MG63 (cell line): Measurements from ENCODE around the gene AGTPBP1. TPM values are rescaled to one million over a fixed set of nuclear protein-coding genes. Genes with fewer than 3 reads are reported as not detected.

ENCODE experiments used
- DNase-seq: peaks from one replicate; pipeline ENCODE4 v3.0.0-alpha.2; 2020
- H3K27me3 ChIP-seq: fragments of 250-450 bp; sonication (Bioruptor Pico); 2 replicates; pipeline ENCODE4 v1.5.1; 2020; ENCODE audit warnings: mild to moderate bottlenecking, moderate library complexity
- H3K36me3 ChIP-seq: fragments of 250-450 bp; sonication (Bioruptor Pico); 2 replicates; pipeline ENCODE4 v1.5.1; 2020; ENCODE audit warnings: mild to moderate bottlenecking, moderate library complexity
- H3K4me3 ChIP-seq: fragments of 250-450 bp; sonication (Bioruptor Pico); 2 replicates; pipeline ENCODE4 v1.5.1; 2020; ENCODE audit warnings: mild to moderate bottlenecking, moderate library complexity
- H3K9me3 ChIP-seq: fragments of 250-450 bp; sonication (Bioruptor Pico); 2 replicates; pipeline ENCODE4 v1.5.1; 2020; ENCODE audit warnings: mild to moderate bottlenecking, moderate library complexity
- total RNA-seq: library from RNA; depleted of rRNA; stranded (reverse); fragments of >200 nt; shearing (Covaris generic); gene quantifications from 2 replicates; pipeline ENCODE4 v1.2.3, GENCODE V29; 2014; ENCODE audit warnings: low replicate concordance

Gene AGTPBP1
- total RNA-seq, 1 experiment from 2014 or later: 13.0 TPM

GRCh38 chr9:85533538-85533937 is 208.2 kb downstream of the AGTPBP1 start:
- no peaks in the 10 kb centered on the region for H3K36me3 ChIP-seq
- H3K9me3 ChIP-seq: no peaks in the 10 kb centered on the region
- no peak for DNase-seq
- H3K4me3 ChIP-seq: no peak overlapping the region
- H3K27me3 ChIP-seq: no peaks in the 10 kb centered on the region

DNA sequence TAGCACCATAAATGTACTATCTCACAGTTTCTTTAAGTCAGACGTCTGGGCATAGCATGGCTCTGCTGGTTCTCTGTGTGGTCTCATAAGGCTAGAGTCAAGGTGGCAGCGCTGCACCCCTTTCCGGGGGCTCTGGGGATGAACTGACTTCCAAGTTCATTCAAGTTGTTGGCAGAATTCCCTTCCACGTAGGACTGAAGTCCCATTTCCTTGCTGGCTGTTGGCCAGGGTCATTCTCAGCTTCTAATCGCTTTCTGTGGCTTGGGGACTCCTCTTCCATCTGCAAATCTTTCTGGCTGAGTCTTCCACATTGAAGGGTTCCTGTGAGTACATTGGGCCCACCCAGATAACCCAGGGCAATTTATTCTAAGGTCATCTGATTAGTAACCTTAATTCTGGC is 211.0 kb downstream of the AGTPBP1 start:
- Histone ChIP-seq H3K27me3 (no peaks in the 10 kb centered on the region), H3K36me3 (no peaks in the 10 kb centered on the region), H3K9me3 (no peaks in the 10 kb centered on the region), H3K4me3 (no peak overlapping the region)
- no peak for DNase-seq

DNA sequence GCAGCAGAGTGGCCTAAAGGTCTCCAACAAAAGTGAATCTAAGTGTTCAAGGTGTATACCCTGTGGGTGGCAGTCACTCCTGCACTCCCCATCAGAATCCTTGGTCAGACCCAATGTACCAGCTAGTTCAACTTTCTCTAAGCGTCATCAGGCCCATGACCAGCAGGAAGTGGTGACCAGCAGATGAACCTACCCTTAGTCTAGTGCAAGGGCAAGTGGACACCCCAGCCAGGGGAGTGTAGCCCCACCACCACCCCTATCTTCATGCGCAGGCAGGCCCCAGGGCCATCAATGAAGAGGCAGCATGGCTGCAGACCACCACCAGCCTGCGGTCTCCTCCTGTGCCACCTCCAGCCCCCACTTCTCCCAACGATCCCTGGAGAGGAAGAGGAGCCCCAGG is 213.1 kb downstream of the AGTPBP1 start:
- H3K4me3 ChIP-seq: no peak overlapping the region
- H3K9me3 ChIP-seq: no peaks in the 10 kb centered on the region
- no peaks in the 10 kb centered on the region for H3K36me3 ChIP-seq
- no peak for DNase-seq
- no peaks in the 10 kb centered on the region for H3K27me3 ChIP-seq

- H3K4me3 ChIP-seq: no peak overlapping the region
- no peaks in the 10 kb centered on the region for H3K36me3 ChIP-seq
- H3K9me3 ChIP-seq: no peaks in the 10 kb centered on the region
- no peak for DNase-seq
- no peaks in the 10 kb centered on the region for H3K27me3 ChIP-seq
Observed at GRCh38 chr9:85528142-85528541, 213.6 kb downstream of the AGTPBP1 start.

DNA sequence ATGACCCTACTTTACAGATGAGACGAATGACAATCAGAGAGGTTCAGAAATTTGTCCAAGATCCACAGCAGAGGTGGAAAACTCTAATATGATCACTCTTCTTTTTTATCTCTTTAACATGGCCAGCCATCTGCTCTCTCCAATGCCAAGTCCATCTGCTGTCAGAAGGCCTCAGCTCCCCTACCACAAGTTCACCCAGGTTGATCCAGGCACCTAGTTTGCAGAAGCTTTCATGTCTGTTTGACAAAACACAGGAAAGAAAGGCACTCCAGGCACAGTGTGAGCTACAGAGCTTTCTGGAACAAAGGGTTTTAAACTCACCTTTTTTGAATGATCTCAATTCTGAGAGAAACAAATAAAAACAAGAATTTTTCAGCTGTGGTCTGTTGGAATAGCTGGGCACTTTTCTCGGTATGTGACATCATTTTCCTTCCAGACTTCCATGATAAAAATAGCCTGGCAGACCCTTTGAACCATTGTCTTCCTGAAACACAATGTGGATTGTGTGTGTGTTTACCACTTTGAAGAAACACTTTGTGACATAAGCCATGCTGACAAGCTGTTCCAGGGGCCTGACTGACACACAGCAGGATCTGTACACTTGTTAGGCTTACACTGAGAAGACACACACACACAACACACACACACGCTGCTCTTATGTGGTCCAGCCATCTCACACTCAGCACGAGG is 214.3 kb downstream of the AGTPBP1 start:
- no peaks in the 10 kb centered on the region for H3K27me3 ChIP-seq

GRCh38 chr9:85524531-85524930 is 217.2 kb downstream of the AGTPBP1 start:
- no peaks in the 10 kb centered on the region for H3K36me3 ChIP-seq
- H3K27me3 ChIP-seq: no peaks in the 10 kb centered on the region
- H3K4me3 ChIP-seq: no peak overlapping the region
- no peak for DNase-seq
- H3K9me3 ChIP-seq: no peaks in the 10 kb centered on the region

More for the DNA sequence above, 214.3 kb downstream of the AGTPBP1 start:
- Histone ChIP-seq H3K36me3 (no peaks in the 10 kb centered on the region), H3K4me3 (no peak overlapping the region), H3K9me3 (no peaks in the 10 kb centered on the region)
- DNase-seq: no peak

DNA sequence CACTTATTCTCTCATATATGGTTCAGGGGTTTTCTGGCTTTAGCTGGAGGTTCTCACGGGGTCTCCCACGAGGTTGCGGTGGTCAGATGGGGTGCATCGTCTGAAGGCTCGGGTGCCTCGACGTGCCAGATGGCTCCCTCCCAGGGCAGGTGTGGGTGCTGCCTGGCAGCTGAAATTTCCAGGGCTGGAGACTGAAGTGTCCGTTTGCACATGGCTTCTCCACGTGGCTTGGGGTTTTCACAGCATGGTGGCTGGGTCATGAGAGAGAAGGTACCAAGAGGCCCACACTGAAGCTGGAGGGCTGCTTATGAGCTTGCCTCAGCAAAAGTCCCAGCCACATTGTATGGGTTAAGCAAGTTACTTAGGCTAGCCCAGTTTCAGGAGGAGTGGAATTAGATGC is 218.6 kb downstream of the AGTPBP1 start:
- H3K27me3 ChIP-seq: no peaks in the 10 kb centered on the region
- H3K4me3 ChIP-seq: no peak overlapping the region
- no peaks in the 10 kb centered on the region for H3K36me3 ChIP-seq
- DNase-seq: no peak
- no peaks in the 10 kb centered on the region for H3K9me3 ChIP-seq

GRCh38 chr9:85522459-85523092 is 219.2 kb downstream of the AGTPBP1 start:
- Histone ChIP-seq H3K4me3 (no peak overlapping the region; the same call in 1 of the 2 replicates), H3K9me3 (no peaks in the 10 kb centered on the region), H3K27me3 (no peaks in the 10 kb centered on the region), H3K36me3 (no peaks in the 10 kb centered on the region)
- peak; percentile 19 for DNase-seq

DNA sequence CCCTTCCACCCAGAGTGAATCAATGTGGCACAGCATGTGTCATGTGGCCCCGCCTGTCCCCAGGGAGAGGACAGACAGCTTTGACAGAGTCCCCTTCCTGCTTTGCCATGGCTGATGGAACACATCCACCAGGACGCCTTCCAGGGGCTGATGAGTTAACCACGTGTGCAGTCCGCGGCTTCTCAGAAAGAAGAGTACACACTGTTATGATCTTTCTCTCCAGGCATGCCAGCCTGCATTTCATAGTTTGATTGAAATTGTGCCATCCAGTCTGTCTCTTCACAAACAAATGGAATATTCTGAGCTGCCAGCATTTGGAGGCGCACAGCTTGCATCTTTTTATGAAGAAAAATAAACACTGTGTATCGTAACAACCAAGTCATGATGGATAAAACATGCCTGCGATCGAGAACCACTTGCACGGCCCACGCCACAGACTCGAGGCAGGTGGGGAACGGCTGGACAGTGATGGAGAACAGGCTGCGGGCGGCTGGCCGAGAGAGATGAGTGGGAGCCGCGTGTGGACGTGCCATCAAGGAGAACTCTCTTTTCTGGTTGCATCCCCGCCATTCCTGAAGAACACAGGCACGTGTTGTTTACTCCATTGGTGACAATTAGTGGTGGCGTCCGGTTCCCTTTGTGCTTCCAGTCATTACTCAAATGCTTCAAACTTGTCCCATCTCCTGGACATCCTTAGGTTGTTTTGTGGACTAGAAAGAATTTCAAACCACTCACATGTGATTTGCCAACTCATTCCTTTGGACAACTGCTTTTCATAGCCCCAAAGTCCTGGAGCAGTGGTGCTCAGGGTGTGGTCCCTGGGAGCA is 220.2 kb downstream of the AGTPBP1 start:
- H3K4me3 ChIP-seq: no peak overlapping the region
- no peaks in the 10 kb centered on the region for H3K36me3 ChIP-seq
- H3K27me3 ChIP-seq: no peaks in the 10 kb centered on the region
- DNase-seq: peak; percentile 64
- H3K9me3 ChIP-seq: no peaks in the 10 kb centered on the region

DNA sequence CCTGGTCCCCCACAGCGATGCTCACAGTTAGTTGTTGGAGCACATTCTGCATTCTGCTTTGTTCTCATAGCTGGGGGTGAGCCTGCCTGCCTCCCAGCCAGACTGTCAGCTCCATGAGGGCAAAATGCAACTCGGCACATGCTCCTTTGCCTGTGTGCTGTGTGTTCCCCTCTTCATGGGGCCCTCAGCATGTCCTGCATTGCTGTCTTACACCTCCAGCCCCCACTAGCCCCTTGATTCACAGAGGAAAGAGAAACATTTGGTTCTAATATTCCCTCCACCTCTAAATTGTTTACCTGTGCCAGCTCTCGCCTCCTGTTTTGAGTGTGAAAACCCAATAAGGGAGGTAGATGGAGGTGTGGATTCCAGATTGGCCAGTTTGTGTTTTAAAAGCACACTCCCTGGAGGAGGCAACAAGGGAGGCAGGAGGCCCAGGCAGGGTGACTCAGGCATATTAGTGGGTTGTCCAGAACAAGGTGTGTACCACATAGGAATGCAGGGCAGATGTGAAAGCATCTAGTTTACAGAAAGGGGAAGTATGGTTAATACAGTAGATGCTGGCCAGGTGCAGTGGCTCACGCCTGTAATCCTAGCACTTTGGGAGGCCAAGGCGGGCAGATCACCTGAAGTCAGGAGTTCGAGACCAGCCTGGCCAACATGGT is 224.6 kb downstream of the AGTPBP1 start:
- H3K36me3 ChIP-seq: no peaks in the 10 kb centered on the region
- peak; percentile 21 for DNase-seq
- no peak overlapping the region for H3K4me3 ChIP-seq
- no peaks in the 10 kb centered on the region for H3K9me3 ChIP-seq
- H3K27me3 ChIP-seq: no peaks in the 10 kb centered on the region

DNA sequence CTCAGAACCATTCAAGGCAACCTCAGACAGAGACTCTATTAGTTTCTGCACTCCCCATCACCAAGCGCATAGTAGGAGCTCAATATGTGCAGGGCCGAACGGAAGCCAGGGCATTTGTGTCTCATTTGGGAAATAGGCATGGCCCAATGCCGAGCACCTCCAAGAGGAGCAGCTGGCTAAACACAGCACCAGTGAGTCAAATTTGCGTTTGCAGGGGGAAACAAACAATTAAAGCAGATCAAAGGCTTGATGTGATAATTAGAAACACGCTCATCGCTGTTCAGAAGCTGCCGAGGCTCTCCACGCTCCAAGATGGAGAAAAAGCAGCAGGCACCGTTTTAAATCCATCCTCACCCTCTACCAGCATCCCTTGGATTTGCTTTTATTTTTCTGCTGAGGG is 225.3 kb downstream of the AGTPBP1 start:
- no peak for DNase-seq
- Histone ChIP-seq H3K4me3 (no peak overlapping the region), H3K36me3 (no peaks in the 10 kb centered on the region), H3K27me3 (no peaks in the 10 kb centered on the region), H3K9me3 (no peaks in the 10 kb centered on the region)

DNA sequence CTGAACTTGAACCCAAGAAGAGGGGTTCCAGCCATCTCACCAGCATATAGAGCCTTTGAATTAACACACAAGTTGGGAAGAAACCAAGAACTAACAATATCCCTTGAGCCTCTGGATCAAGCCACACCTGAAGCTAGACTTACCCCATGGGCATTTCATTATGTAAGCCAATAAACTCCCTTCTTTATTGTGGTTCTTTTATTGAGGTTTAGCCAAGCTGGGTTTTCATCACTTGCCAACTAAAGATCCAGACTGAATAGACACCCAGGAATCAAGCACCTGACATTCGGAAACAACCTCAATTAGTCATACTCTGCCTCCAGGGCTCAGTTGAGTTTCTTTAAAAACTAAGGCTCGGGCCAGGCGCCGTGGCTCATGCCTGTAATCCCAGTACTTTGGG is 226.7 kb downstream of the AGTPBP1 start:
- DNase-seq: no peak
- Histone ChIP-seq H3K4me3 (no peak overlapping the region), H3K27me3 (no peaks in the 10 kb centered on the region), H3K9me3 (no peaks in the 10 kb centered on the region), H3K36me3 (no peaks in the 10 kb centered on the region)

DNA sequence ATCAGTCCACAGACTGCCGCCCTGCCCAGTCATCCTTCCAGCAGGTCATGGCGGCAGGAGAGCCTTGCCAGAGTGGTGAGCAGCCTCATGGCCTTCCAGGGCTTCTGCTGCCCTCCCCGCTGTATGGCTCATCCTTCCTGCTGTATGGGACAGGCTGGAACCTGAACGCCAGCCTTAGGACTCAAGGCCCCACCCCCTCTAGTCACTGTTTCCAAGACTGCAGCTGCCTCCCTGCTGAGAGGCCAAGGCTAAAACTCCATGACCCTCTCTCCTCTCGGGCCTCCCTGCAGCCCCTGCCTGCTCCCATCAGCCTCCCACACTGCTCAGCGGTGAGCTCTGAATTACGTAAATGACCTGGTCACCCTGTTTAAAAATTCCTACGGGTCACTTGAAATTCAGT is 227.5 kb downstream of the AGTPBP1 start:
- no peaks in the 10 kb centered on the region for H3K9me3 ChIP-seq
- DNase-seq: peak; percentile 52
- H3K36me3 ChIP-seq: no peaks in the 10 kb centered on the region
- no peak overlapping the region for H3K4me3 ChIP-seq
- H3K27me3 ChIP-seq: no peaks in the 10 kb centered on the region

DNA sequence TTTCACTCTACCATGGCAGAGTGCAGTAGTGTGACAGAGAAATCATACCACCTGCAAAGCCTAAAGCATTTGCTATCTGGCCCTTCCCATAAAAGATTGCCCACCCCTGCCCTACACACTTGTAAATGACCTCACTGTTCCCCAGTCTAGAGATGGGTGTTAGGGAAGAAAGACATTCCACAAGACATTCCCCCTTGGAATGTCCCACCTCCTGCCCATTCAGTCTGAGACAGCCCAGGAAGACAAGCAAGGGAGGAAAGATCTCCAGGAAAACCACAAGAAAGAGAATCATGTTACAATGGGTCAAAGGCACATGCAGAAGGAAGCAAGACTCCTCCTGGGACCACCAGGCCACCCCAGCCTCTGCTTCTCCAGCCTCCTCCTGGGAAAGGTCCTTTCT is 230.0 kb downstream of the AGTPBP1 start:
- Histone ChIP-seq H3K4me3 (no peak overlapping the region), H3K36me3 (no peaks in the 10 kb centered on the region), H3K9me3 (no peaks in the 10 kb centered on the region), H3K27me3 (no peaks in the 10 kb centered on the region)
- DNase-seq: no peak

DNA sequence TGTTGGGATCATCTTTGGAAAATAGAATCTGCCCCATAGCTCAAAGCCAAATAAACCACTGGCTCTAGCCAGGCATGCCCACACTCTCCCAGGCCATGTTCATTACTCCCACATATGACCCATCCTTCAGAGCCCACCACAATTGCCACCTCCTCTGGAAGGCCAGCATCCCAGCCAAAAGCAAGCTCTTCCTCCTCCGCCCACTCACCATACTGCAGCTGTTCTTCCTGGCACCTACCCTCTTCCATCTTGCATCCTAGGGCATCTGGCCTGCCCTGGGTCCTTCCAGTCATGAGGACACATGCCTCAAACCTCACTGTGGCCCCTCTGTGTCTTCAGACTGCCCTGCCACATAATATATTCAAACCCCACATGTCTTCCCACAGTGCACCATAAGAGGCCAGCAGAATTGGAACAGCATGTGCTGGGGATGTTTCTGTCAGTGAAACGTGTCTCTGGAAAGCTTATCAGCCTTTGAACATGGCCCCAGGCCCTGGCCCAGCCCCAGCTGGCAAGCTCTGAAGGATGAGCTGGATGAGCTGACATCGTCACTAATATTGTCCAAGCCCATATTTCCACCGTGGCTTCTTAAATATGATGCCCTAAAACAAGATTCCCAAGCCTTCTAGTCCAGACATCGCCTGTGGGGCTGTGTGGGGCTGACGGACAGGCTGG is 230.8 kb downstream of the AGTPBP1 start:
- Histone ChIP-seq H3K9me3 (no peaks in the 10 kb centered on the region), H3K36me3 (no peaks in the 10 kb centered on the region), H3K27me3 (no peaks in the 10 kb centered on the region), H3K4me3 (no peak overlapping the region)
- DNase-seq: peak; percentile 53

DNA sequence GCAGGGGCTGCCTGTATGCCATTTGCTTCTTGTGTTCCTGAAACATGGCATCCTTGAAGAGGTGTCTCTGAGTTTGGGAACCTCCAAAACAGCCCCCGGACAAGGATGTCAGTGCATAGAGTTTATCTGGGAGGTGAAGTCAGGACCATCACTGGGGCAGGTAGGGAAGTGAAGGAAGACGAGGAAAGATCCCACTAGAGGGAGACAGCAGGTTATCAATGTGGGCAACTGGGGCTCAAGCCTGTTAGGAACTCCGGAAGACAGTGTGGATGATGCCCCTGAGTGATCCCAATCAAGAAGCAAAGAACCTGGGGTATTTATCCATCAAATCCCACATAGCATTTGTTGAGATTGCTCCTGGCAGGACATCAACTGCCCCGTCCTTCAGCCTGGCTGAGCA is 233.1 kb downstream of the AGTPBP1 start:
- Histone ChIP-seq H3K36me3 (no peaks in the 10 kb centered on the region), H3K27me3 (no peaks in the 10 kb centered on the region), H3K4me3 (no peak overlapping the region), H3K9me3 (no peaks in the 10 kb centered on the region)
- no peak for DNase-seq

GRCh38 chr9:85505612-85506011 is 236.1 kb downstream of the AGTPBP1 start:
- Histone ChIP-seq H3K4me3 (no peak overlapping the region), H3K27me3 (no peaks in the 10 kb centered on the region), H3K36me3 (no peaks in the 10 kb centered on the region), H3K9me3 (no peaks in the 10 kb centered on the region)
- DNase-seq: no peak
